ENCODE measurements around the gene GLIS1. TPM values are rescaled to one million over a fixed set of nuclear protein-coding genes. Genes with fewer than 3 reads are reported as not detected.

The GLIS1 gene
- total and polyA plus RNA-seq, 2 of the 8 experiments (the other 6 are each of a cell fraction or from before 2014, with no cell fraction given): 0.15 to 0.22 TPM

GRCh38 chr1:53681351-53681976, 57.5 kb downstream of the GLIS1 start (continued):
- no peak for TF ChIP-seq CBX8 (IDR thresholded peaks at IDR 0.05; ENCODE audit: borderline replicate concordance, low read depth, low read length)

Measured in H1 (cell line).